ENCODE results near the gene KCNJ6.

- TF ChIP-seq CTCF (IDR thresholded peaks at IDR 0.05; ENCODE audit: low read length) (no peak), EZH2 (IDR thresholded peaks at IDR 0.05; ENCODE audit: borderline replicate concordance, low read length) (no peak)
Measured at GRCh38 chr21:37804001-37804400, 112.3 kb downstream of the KCNJ6 start.
